Measurements from ENCODE around the gene ERH.

Gene ERH

DNA sequence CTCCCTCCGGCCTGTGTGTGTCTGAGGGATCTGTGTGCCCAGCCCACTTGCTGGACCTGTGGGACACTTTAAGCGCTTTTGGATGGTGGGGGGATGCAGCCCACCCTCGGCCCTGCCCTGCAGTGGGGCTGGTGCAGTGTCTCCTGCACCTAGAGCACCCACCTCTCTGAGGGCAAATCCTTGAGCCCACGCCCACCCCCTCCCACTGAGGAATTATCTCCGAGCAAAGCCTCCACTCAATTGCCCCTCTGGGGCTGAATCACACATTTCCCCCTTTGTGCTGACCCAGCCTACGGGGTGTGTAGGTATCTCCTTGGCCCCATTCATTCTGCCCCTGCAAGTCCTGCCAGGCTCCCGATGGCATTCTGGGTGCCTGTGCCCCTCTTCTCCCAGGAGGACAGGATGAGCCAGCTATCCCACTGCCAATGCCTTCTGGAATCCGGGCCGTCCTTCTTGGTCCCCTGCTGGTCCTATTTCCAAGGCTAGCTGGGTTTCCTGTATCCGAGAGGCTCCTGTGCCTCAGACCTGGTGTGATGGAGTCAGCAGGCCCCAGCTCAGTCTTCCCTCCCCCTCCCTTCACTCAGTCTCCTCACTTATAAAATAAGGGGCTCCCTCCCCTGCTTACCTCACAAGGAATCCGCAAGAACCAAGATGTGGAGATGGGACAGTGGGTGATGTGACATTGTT, 48.9 kb downstream of the ERH start:
- no peak overlapping the region for H3K27ac ChIP-seq
- TF ChIP-seq, protein P1, sequence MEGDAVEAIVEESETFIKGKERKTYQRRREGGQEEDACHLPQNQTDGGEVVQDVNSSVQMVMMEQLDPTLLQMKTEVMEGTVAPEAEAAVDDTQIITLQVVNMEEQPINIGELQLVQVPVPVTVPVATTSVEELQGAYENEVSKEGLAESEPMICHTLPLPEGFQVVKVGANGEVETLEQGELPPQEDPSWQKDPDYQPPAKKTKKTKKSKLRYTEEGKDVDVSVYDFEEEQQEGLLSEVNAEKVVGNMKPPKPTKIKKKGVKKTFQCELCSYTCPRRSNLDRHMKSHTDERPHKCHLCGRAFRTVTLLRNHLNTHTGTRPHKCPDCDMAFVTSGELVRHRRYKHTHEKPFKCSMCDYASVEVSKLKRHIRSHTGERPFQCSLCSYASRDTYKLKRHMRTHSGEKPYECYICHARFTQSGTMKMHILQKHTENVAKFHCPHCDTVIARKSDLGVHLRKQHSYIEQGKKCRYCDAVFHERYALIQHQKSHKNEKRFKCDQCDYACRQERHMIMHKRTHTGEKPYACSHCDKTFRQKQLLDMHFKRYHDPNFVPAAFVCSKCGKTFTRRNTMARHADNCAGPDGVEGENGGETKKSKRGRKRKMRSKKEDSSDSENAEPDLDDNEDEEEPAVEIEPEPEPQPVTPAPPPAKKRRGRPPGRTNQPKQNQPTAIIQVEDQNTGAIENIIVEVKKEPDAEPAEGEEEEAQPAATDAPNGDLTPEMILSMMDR (conservative IDR thresholded peaks at IDR 0.05): no peak

DNA sequence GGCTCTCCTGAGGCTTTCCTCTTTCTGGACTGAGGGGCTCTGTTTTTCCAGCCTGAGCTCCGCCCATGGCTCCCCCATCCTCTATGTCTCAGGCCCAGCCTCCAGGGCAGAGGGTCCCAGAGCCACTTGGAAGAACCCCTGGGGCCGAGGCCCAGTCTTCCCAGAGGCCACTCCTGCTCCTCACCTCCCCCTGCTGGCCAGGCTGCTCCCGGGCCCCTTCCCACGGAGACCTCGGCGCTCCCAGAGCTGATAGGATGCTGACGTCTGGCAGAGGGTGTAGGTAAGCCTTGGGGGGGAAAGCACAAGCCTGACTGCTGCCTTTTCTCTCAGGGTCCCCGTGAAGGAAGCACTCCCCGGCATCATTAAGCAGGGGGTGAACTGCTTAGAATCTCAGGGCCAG, 51.4 kb downstream of the ERH start:
- TF ChIP-seq, protein P1 (conservative IDR thresholded peaks at IDR 0.05): peak; percentile 47
- peak overlapping the region; percentile 1; the same call in 1 of the 2 replicates for H3K27ac ChIP-seq

DNA sequence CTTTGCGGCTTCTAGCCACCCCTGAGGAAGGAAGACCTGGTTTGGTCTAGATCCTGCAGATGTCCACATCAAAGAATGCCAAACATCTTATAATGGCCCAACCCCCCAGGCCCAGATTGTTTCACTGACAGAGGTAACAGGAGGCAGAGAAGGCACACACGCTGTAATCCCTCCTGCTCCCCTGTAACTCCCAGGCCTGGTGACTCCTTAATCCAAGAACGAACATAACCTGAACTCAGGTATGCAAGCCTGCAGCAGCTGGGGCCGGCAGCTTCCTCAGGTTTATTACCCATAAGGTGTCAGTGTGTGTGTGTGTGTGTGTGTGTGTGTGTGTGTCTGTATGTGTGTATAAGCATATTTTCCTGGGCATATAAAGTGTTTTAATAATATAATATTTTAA, 52.7 kb downstream of the ERH start:
- TF ChIP-seq, protein P1 (conservative IDR thresholded peaks at IDR 0.05): no peak
- peak overlapping the region; percentile 90; the same call in 1 of the 2 replicates for H3K27ac ChIP-seq

DNA sequence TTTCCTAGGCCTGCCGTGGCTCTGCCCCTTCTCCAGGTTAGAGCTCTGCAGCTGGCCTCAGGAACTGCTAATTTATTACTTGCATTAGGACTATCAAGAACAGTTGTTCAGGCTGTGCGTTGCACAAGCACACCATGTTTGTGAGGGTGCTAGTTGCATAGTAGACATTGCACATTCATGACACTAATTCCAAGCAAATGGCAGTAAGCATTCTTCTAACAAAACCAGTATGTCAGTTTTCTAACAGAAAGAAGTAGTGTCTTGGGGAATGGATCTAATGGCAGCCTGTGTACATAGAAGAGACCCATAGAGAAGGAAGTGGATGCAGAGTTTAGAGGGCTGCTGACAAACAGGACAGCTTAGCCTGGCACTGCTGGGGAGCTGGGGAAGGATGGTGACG, 53.9 kb downstream of the ERH start:
- peak overlapping the region; percentile 90 for H3K27ac ChIP-seq
- TF ChIP-seq, protein P1 (conservative IDR thresholded peaks at IDR 0.05): no peak

DNA sequence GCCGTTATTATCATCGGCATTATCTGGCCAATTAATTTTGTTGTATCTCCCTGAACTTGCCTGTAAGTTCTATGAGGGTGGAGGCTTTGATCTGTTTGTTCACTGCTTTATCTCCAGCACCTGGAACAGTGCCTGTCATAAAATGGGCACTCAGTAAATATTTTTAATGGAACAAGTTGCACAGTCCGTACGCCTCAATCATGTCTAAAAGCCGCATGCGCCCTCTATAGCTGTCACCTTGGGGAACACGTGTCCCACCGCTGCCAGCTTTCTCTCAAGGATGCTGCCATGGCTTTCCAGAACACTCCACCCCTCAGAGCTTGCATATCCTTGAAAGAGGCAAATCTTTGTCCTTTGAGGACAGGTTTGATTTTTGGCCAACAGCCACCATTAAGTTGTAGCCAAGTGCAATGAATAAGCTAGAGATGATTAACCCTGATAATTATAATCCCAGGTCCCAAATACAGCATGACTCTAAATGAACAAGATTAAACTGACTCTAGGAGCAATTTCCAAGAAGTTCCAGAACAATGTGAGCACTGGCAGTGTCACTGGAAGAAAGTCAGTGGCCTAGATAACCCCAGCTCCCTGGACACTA, 55.1 kb downstream of the ERH start:
- H3K27ac ChIP-seq: peak overlapping the region; percentile 90
- TF ChIP-seq, protein P1 (conservative IDR thresholded peaks at IDR 0.05): no peak; the same call in 1 of the 2 replicates

DNA sequence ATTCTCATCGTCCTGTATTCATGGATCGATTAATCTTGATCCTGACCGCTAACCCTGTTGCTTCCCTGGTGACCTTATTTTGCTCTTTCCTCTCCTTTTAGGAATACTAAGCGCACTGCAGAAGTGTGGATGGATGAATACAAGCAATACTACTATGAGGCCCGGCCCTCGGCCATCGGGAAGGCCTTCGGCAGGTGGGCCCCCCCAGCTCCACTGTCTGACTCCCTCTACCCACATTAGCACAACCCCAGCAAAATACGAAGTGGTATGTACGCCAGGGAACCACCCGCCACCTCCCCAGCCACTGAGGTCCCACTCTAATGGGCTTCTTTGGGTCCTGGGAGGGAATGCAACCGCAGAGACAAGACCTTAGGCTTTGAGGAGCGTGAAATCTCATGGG, 58.7 kb downstream of the ERH start:
- TF ChIP-seq, protein P1 (conservative IDR thresholded peaks at IDR 0.05): no peak

DNA sequence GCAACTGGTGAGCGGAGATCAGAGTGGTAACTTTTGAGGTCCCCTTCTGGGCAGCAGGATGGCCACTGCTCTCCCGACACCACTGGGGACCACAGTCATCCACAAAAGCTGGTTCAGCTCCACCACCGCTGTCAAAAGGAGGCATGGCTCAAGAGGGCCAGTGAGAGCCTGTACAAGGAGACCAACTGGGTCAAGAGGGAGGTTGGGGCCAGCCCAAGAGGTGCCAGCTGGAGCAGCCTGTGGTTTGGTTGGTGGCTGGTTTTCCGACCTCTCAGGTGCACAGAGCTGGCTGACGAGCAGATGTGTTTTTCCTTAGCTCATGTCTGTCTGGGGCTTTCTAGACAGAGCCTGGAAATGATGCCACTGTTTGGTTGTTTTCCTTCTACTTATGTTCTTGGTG, 60.1 kb downstream of the ERH start:
- H3K27ac ChIP-seq: no peak overlapping the region
- TF ChIP-seq, protein P1 (conservative IDR thresholded peaks at IDR 0.05): no peak

More for the DNA sequence above, 58.7 kb downstream of the ERH start:
- no peak overlapping the region for H3K27ac ChIP-seq

Data from VCaP (cell line).